OCI-LY7 (cell line): ENCODE results near the gene SEZ6L.

Experiments used
- EZH2phosphoT487 ChIP-seq: fragments of 200-600 bp; sonication (generic); IDR thresholded peaks from 2 replicates; pipeline ENCODE4 v1.6.1; 2018; ENCODE audit warnings: low read depth, borderline replicate concordance, mild to moderate bottlenecking, mixed run types, antibody characterized with exemption, low read length, moderate library complexity, mixed read lengths
- TF ChIP-seq, protein P1 (sequence below): fragments of 200-600 bp; sonication (generic); conservative IDR thresholded peaks from 2 replicates; pipeline ENCODE4 v1.5.1; 2014; ENCODE audit warnings: mild to moderate bottlenecking, antibody characterized with exemption, low read length, moderate library complexity, mixed read lengths

DNA sequence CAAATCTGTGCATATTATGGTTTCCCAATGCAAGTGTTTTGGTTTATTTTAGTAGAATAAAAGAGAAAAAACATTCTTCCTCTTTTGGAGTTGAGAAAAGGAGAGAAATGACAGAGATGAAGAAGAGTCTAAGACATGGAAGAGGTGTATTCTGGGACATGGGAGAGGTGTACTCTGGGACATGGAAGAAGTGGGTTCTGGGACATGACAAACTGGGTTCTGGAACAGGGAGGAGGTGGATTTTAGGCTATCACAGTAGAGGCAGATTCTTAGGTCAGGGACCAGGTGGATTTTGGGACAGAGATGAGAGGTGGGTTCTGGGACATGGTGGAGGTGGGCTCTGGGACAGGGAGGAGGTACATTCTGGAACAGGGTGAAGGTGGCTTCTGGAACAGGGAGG is 257.7 kb downstream of the SEZ6L start:
- TF ChIP-seq, protein P1, sequence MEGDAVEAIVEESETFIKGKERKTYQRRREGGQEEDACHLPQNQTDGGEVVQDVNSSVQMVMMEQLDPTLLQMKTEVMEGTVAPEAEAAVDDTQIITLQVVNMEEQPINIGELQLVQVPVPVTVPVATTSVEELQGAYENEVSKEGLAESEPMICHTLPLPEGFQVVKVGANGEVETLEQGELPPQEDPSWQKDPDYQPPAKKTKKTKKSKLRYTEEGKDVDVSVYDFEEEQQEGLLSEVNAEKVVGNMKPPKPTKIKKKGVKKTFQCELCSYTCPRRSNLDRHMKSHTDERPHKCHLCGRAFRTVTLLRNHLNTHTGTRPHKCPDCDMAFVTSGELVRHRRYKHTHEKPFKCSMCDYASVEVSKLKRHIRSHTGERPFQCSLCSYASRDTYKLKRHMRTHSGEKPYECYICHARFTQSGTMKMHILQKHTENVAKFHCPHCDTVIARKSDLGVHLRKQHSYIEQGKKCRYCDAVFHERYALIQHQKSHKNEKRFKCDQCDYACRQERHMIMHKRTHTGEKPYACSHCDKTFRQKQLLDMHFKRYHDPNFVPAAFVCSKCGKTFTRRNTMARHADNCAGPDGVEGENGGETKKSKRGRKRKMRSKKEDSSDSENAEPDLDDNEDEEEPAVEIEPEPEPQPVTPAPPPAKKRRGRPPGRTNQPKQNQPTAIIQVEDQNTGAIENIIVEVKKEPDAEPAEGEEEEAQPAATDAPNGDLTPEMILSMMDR = no peak
- TF ChIP-seq EZH2phosphoT487 = no peak
